H1 (cell line): Measurements from ENCODE around the gene SSUH2. TPM values are rescaled to one million over a fixed set of nuclear protein-coding genes. Genes with fewer than 3 reads are reported as not detected.

Source experiments
- CTCF ChIA-PET: fragments of 300-600 bp; sonication (Branson Sonifier 250); formaldehyde crosslinking; loops from one replicate; lab custom pipeline; 2021; ENCODE audit not compliant: partially characterized antibody; lab: Charles Lee
- POLR2A ChIA-PET: fragments of 300-600 bp; sonication (Branson Sonifier 250); formaldehyde crosslinking; loops from one replicate; lab custom pipeline; 2021; ENCODE audit warnings: inconsistent platforms; ENCODE audit not compliant: partially characterized antibody; lab: Charles Lee
- DNase-seq, 2 experiments: peaks; one replicate each; pipeline versions ENCODE4 v3.0.0 to v3.0.0-alpha.2; 2010 to 2022; ENCODE audit warnings: low spot score in 2 of 2, low read depth in 1 of 2, mixed read lengths in 1 of 2
- FAIRE-seq: peaks from 2 replicates; lab custom pipeline; 2011; peaks lifted over from hg19 to GRCh38; lab: Jason Lieb, UNC
- H2AFZ ChIP-seq: 2 replicates; pipeline ENCODE4 v1.8.1; 2012; ENCODE audit warnings: low read length, inconsistent platforms
- H2AK5ac ChIP-seq: 2 replicates; pipeline ENCODE4 v1.6.1; 2013; ENCODE audit warnings: low read depth, low read length
- H2BK120ac ChIP-seq: replicated peaks from 2 replicates; pipeline ENCODE3; 2013; ENCODE audit warnings: low read depth, low read length, inconsistent platforms
- H2BK12ac ChIP-seq: 2 replicates; pipeline ENCODE4 v1.6.1; 2013; ENCODE audit warnings: low read depth, low read length
- H2BK15ac ChIP-seq: 2 replicates; pipeline ENCODE4 v1.6.1; 2013; ENCODE audit warnings: low read length
- H2BK20ac ChIP-seq: 2 replicates; pipeline ENCODE4 v1.6.1; 2013; ENCODE audit warnings: low read length
- H2BK5ac ChIP-seq: 2 replicates; pipeline ENCODE4 v1.6.1; 2013; ENCODE audit warnings: low read depth, low read length
- H3K14ac ChIP-seq: 2 replicates; pipeline ENCODE4 v1.6.1; 2013; ENCODE audit warnings: inconsistent platforms; ENCODE audit not compliant: insufficient read length
- H3K18ac ChIP-seq: 2 replicates; pipeline ENCODE4 v1.6.1; 2013; ENCODE audit warnings: low read length; ENCODE audit errors: extremely low read depth
- H3K23ac ChIP-seq: 2 replicates; pipeline ENCODE4 v1.6.1; 2013; ENCODE audit warnings: inconsistent platforms; ENCODE audit not compliant: insufficient read length
- H3K23me2 ChIP-seq: 2 replicates; pipeline ENCODE4 v1.6.1; 2013; ENCODE audit warnings: low read depth, low read length
- H3K27ac ChIP-seq: 2 replicates; pipeline ENCODE4 v1.6.1; 2011; ENCODE audit warnings: low read depth, low read length, inconsistent platforms
- H3K27me3 ChIP-seq, 4 experiments: replicated peaks in 1 of 4; 1 replicate in 1 of 4; 2 replicates in 3 of 4; pipeline versions ENCODE4 v1.6.1 to v1.8.1; 2011 to 2013; ENCODE audit warnings: low read length in 3 of 4, mild to moderate bottlenecking in 3 of 4, inconsistent platforms in 2 of 4, mixed read lengths in 2 of 4, moderate library complexity in 1 of 4; ENCODE audit not compliant: control insufficient read depth in 3 of 4, insufficient read depth in 3 of 4; ENCODE audit errors: extremely low read depth in 1 of 4
- H3K36me3 ChIP-seq, 4 experiments: 2 replicates each; pipeline versions ENCODE4 v1.6.1 to v1.8.1; 2011 to 2013; ENCODE audit warnings: mild to moderate bottlenecking in 4 of 4, low read length in 3 of 4, moderate library complexity in 2 of 4, control low read depth in 1 of 4, inconsistent platforms in 1 of 4; ENCODE audit not compliant: insufficient read depth in 4 of 4, control insufficient read depth in 2 of 4
- H3K4ac ChIP-seq: replicated peaks from 2 replicates; pipeline ENCODE3; 2013; ENCODE audit warnings: low read length, low read depth, mixed read lengths, inconsistent platforms; ENCODE audit not compliant: insufficient read length
- H3K4me1 ChIP-seq, 4 experiments: replicated peaks in 1 of 4; 1 replicate in 1 of 4; 2 replicates in 3 of 4; pipeline versions ENCODE4 v1.6.1 to v1.8.1; 2011 to 2013; ENCODE audit warnings: low read length in 3 of 4, inconsistent platforms in 2 of 4, mixed read lengths in 1 of 4; ENCODE audit not compliant: insufficient read depth in 4 of 4, control insufficient read depth in 3 of 4
- H3K4me2 ChIP-seq, 2 experiments: 2 replicates each; pipeline versions ENCODE4 v1.6.1 to v1.8.1; 2011 to 2013; ENCODE audit warnings: low read depth in 2 of 2, low read length in 2 of 2, control low read depth in 1 of 2, inconsistent platforms in 1 of 2, mild to moderate bottlenecking in 1 of 2; ENCODE audit not compliant: insufficient read depth in 1 of 2
- H3K4me3 ChIP-seq, 4 experiments: fragments of 200-600, 300-600 bp in 1 of 4; sonication (generic), shearing (Covaris generic), sonication (Bioruptor Twin) in 1 of 4; 2 replicates each; pipeline versions ENCODE4 v1.5.1 to v1.8.1; 2011 to 2016; ENCODE audit warnings: low read length in 4 of 4, low read depth in 3 of 4, control low read depth in 2 of 4, inconsistent platforms in 2 of 4, mild to moderate bottlenecking in 2 of 4, mixed read lengths in 1 of 4, moderate library complexity in 1 of 4; ENCODE audit not compliant: insufficient read depth in 2 of 4; ENCODE audit errors: extremely low read depth in 1 of 4
- H3K56ac ChIP-seq: replicated peaks from 2 replicates; pipeline ENCODE3; 2013; ENCODE audit warnings: low read depth, mild to moderate bottlenecking, mixed read lengths, low read length, inconsistent platforms; ENCODE audit not compliant: insufficient read length
- H3K79me1 ChIP-seq: 2 replicates; pipeline ENCODE4 v1.6.1; 2013; ENCODE audit warnings: low read depth, low read length, control low read depth
- H3K79me2 ChIP-seq, 2 experiments: 2 replicates each; pipeline versions ENCODE4 v1.6.1 to v1.8.1; 2012 to 2013; ENCODE audit warnings: low read length in 2 of 2, mild to moderate bottlenecking in 2 of 2, inconsistent platforms in 1 of 2; ENCODE audit not compliant: insufficient read depth in 2 of 2, control insufficient read depth in 1 of 2
- H3K9ac ChIP-seq, 4 experiments: replicated peaks in 1 of 4; 1 replicate in 1 of 4; 2 replicates in 3 of 4; pipeline versions ENCODE4 v1.6.1 to v1.8.1; 2011 to 2013; ENCODE audit warnings: low read depth in 3 of 4, low read length in 3 of 4, control low read depth in 2 of 4, mild to moderate bottlenecking in 2 of 4, moderate library complexity in 2 of 4, inconsistent platforms in 1 of 4; ENCODE audit errors: extremely low read depth in 1 of 4
- H3K9me3 ChIP-seq, 2 experiments: 2 replicates each; pipeline versions ENCODE4 v1.6.1 to v1.8.1; 2012 to 2013; ENCODE audit warnings: mild to moderate bottlenecking in 2 of 2, moderate library complexity in 2 of 2, control low read depth in 1 of 2, inconsistent platforms in 1 of 2, low read depth in 1 of 2, low read length in 1 of 2, mixed read lengths in 1 of 2; ENCODE audit not compliant: insufficient read depth in 2 of 2
- H4K20me1 ChIP-seq, 2 experiments: replicated peaks in 1 of 2; 2 replicates each; pipeline versions ENCODE3 to v1.8.1; 2011 to 2013; ENCODE audit warnings: inconsistent platforms in 2 of 2, low read length in 2 of 2, mild to moderate bottlenecking in 1 of 2; ENCODE audit not compliant: insufficient read depth in 2 of 2, control insufficient read depth in 1 of 2
- H4K5ac ChIP-seq: 2 replicates; pipeline ENCODE4 v1.6.1; 2013; ENCODE audit warnings: low read length, low read depth, mixed read lengths, inconsistent platforms; ENCODE audit not compliant: insufficient read length
- H4K8ac ChIP-seq: 2 replicates; pipeline ENCODE4 v1.8.0; 2013; ENCODE audit warnings: mild to moderate bottlenecking, moderate library complexity, low read length, inconsistent platforms; ENCODE audit not compliant: insufficient read depth; ENCODE audit errors: extremely low read depth
- H4K91ac ChIP-seq: replicated peaks from 2 replicates; pipeline ENCODE3; 2013; ENCODE audit warnings: low read length, mixed read lengths, inconsistent platforms; ENCODE audit not compliant: insufficient read length
- ASH2L ChIP-seq: fragments of 200-600, 300-600 bp; sonication (generic); IDR thresholded peaks from one replicate; pipeline ENCODE4 v1.7.1; 2017; ENCODE audit warnings: low read length
- CBX8 ChIP-seq: fragments of 300-800, 300-1000 bp; sonication (generic); IDR thresholded peaks from 2 replicates; pipeline ENCODE4 v1.7.1; 2016; ENCODE audit warnings: low read depth, low read length, borderline replicate concordance
- CHD2 ChIP-seq: IDR thresholded peaks from 2 replicates; pipeline ENCODE4 v1.6.1; 2012; ENCODE audit warnings: low read length, improper control_type of control experiment
- E2F6 ChIP-seq: IDR thresholded peaks from 2 replicates; pipeline ENCODE4 v1.6.1; 2012; ENCODE audit warnings: inconsistent platforms
- HDAC6 ChIP-seq: IDR thresholded peaks from one replicate; pipeline ENCODE4 v1.7.1; 2012; ENCODE audit warnings: low read depth, mild to moderate bottlenecking, inconsistent platforms, low read length, moderate library complexity
- KDM4A ChIP-seq: IDR thresholded peaks from one replicate; pipeline ENCODE4 v1.7.1; 2012; ENCODE audit warnings: low read depth, mild to moderate bottlenecking, moderate library complexity, low read length, inconsistent platforms; ENCODE audit not compliant: severe bottlenecking
- KDM5A ChIP-seq: fragments of 200-600 bp; IDR thresholded peaks from 2 replicates; pipeline ENCODE4 v1.7.1; 2012; ENCODE audit warnings: mild to moderate bottlenecking, low read length, inconsistent platforms, mixed read lengths
- MAFK ChIP-seq: IDR thresholded peaks from 2 replicates; pipeline ENCODE4 v1.6.1; 2012; ENCODE audit warnings: low read depth, mild to moderate bottlenecking, improper control_type of control experiment, low read length
- NRF1 ChIP-seq: IDR thresholded peaks from 2 replicates; pipeline ENCODE4 v1.6.1; 2011; ENCODE audit warnings: mild to moderate bottlenecking, low read depth, low read length, improper control_type of control experiment
- POU5F1 ChIP-seq: IDR thresholded peaks from 2 replicates; pipeline ENCODE4 v1.6.1; 2011; ENCODE audit warnings: low read depth, mild to moderate bottlenecking, low read length, moderate library complexity
- SP2 ChIP-seq: IDR thresholded peaks from 2 replicates; pipeline ENCODE4 v1.6.1; 2012; ENCODE audit warnings: mild to moderate bottlenecking, low read length, inconsistent platforms
- SP4 ChIP-seq: IDR thresholded peaks from 2 replicates; pipeline ENCODE4 v1.6.1; 2012; ENCODE audit warnings: low read length, inconsistent platforms
- TAF7 ChIP-seq: optimal IDR thresholded peaks from 2 replicates; pipeline ENCODE3; 2011; ENCODE audit warnings: low read depth, mild to moderate bottlenecking, inconsistent platforms, low read length, moderate library complexity, borderline replicate concordance
- WGBS, 2 experiments: shearing (Covaris generic) in 1 of 2; methylation state at CpG; one replicate each; pipeline versions ENCODE4 v1.1.6 to v1.1.7; 2013 to 2015; ENCODE audit warnings: low lambda C conversion rate in 2 of 2, mixed read lengths in 2 of 2, inconsistent platforms in 1 of 2, low coverage in 1 of 2, missing lambda C conversion rate in 1 of 2; ENCODE audit not compliant: insufficient replicate concordance in 2 of 2, insufficient coverage in 1 of 2, insufficient read length in 1 of 2; ENCODE audit errors: extremely low coverage in 1 of 2, missing lambda C conversion rate in 1 of 2; 5-methylcytosine and 5-hydroxymethylcytosine counted together
- polyA plus RNA-seq, 7 experiments: library from polyadenylated mRNA; depleted of rRNA in 3 of 7; stranded (reverse) in 5 of 7; unstranded in 2 of 7; fragments of >200 nt in 5 of 7; fragments of 200-250 nt in 2 of 7; gene quantifications; 1 replicate in 5 of 7; 2 replicates in 1 of 7; 4 replicates in 1 of 7; pipeline versions ENCODE4 v1.2.1 to v1.2.3, GENCODE V29; 2011 to 2013; ENCODE audit warnings: missing spikeins in 2 of 7, mixed read lengths in 2 of 7
- total RNA-seq: library from RNA; stranded (reverse); fragmentation: NEBNext Ultra II Directional; extraction: Animal tissue kit (Norgen Biotek cat#: 25700); gene quantifications from 2 replicates; pipeline ENCODE4 v1.2.1, GENCODE V29; 2021

SSUH2 gene
- total and polyA plus RNA-seq, 2 of the 8 experiments (the other 6 are each of a cell fraction or from before 2014, with no cell fraction given), result 0.62 to 0.69 TPM

- Histone ChIP-seq H3K4ac (no peak overlapping the region), H3K79me2 (no peaks in the 10 kb centered on the region), H3K27me3 (peaks cover 0 to 2% (median 0%) of the 10 kb centered on the region in 4 experiments; a peak in 1 of 7 replicates), H4K5ac (no peak overlapping the region), H3K9ac (no peak overlapping the region), H4K8ac (no peak overlapping the region), H2BK15ac (peak overlapping the region; percentile 78; the same call in 1 of the 2 replicates), H3K4me2 (no peak overlapping the region), H2AK5ac (no peak overlapping the region), H2AFZ (no peak overlapping the region), H2BK5ac (no peak overlapping the region), H3K23me2 (no peaks in the 10 kb centered on the region), H3K27ac (no peak overlapping the region), H4K91ac (no peak overlapping the region), H2BK12ac (0 out of 2 replicates have a peak overlapping the region, but pooled peaks have one; percentile 40), H3K56ac (no peak overlapping the region), H3K14ac (no peak overlapping the region), H2BK120ac (no peak overlapping the region), H2BK20ac (no peak overlapping the region), H3K4me1 (peaks cover 0 to 3% (median 0%) of the 10 kb centered on the region in 4 experiments; a peak in 1 of 7 replicates), H3K36me3 (peaks cover 0 to 2% (median 0%) of the 10 kb centered on the region in 4 experiments; a peak in 1 of 8 replicates), H4K20me1 (no peaks in the 10 kb centered on the region), H3K18ac (no peak overlapping the region), H3K79me1 (no peaks in the 10 kb centered on the region), H3K9me3 (peaks cover 0 to 5% of the 10 kb centered on the region in 2 experiments; a peak in 1 of 4 replicates), H3K4me3 (no peak overlapping the region), H3K23ac (no peak overlapping the region)
- 92% methylated on average over 13 of the region's 13 CpGs; no CpG with 5 or more reads in 1 of the 2 experiments for WGBS, 2 experiments
- POLR2A ChIA-PET, result no interaction called here
- CTCF ChIA-PET, result interaction anchor here (1.2 kb wide), 1 partner anchor 24 kb away, joined by 5 read pairs; no protein-coding TSS in a partner anchor
- DNase-seq, result no peak
- FAIRE-seq, result no peak
- TF ChIP-seq MAFK, result no peak
- TF ChIP-seq SP2, result no peak
- TF ChIP-seq KDM4A, result no peak
- no peak for TF ChIP-seq TAF7
- TF ChIP-seq SP4, result no peak
- TF ChIP-seq NRF1, result no peak
- TF ChIP-seq CBX8, result no peak
- no peak for TF ChIP-seq POU5F1
- TF ChIP-seq E2F6, result no peak
- TF ChIP-seq ASH2L, result no peak
- no peak for TF ChIP-seq KDM5A
- no peak for TF ChIP-seq CHD2
- no peak for TF ChIP-seq HDAC6
Observed at GRCh38 chr3:8638994-8639658, 5.5 kb downstream of the SSUH2 start.
